Mucosa of rectum (tissue), 2 donors: Measurements from ENCODE around the gene XIAP.
"Not testable (repeated sequence)": the region's sequence is repeated elsewhere in the genome, so short reads cannot be mapped to it uniquely, and the experiment has no call there.

ENCODE experiments used
- H3K27ac ChIP-seq, 2 donors: one replicate each; pipeline ENCODE4 v1.7.0; 2013; ENCODE audit warnings: inconsistent platforms in 2 of 2, low read depth in 2 of 2, low read length in 2 of 2
- H3K27me3 ChIP-seq, 2 donors: one replicate each; pipeline ENCODE4 v1.7.0; 2013; ENCODE audit warnings: low read length in 2 of 2; ENCODE audit not compliant: control insufficient read depth in 2 of 2, insufficient read depth in 2 of 2
- H3K36me3 ChIP-seq, 2 donors: one replicate each; pipeline ENCODE4 v1.7.0; 2013; ENCODE audit warnings: low read length in 2 of 2; ENCODE audit not compliant: control insufficient read depth in 2 of 2, insufficient read depth in 2 of 2
- H3K4me1 ChIP-seq, 2 donors: one replicate each; pipeline ENCODE4 v1.7.0; 2013; ENCODE audit warnings: low read length in 2 of 2, mild to moderate bottlenecking in 1 of 2; ENCODE audit not compliant: control insufficient read depth in 2 of 2, insufficient read depth in 2 of 2
- H3K4me3 ChIP-seq, 2 donors: one replicate each; pipeline ENCODE4 v1.7.0; 2013; ENCODE audit warnings: low read length in 2 of 2
- H3K9ac ChIP-seq, 2 donors: one replicate each; pipeline ENCODE4 v1.7.0; 2013; ENCODE audit warnings: low read length in 2 of 2, low read depth in 1 of 2, mild to moderate bottlenecking in 1 of 2
- H3K9me3 ChIP-seq, 2 donors: one replicate each; pipeline ENCODE4 v1.7.0; 2013; ENCODE audit warnings: low read length in 2 of 2; ENCODE audit not compliant: control insufficient read depth in 2 of 2
- donor health status: healthy.
- donor health status: Normal muscosa, but diverticular disease.

Gene XIAP

GRCh38 chrX:123835661-123836371 is 24.0 kb upstream of the XIAP start:
- Histone ChIP-seq H3K27ac (peak overlapping the region in 1 of 2 donors; percentile 30), H3K36me3 (no peaks in the 10 kb centered on the region), H3K4me3 (no peak overlapping the region), H3K4me1 (peaks cover 0 to 3% of the 10 kb centered on the region in 2 donors), H3K9ac (no peak overlapping the region), H3K27me3 (no peaks in the 10 kb centered on the region), H3K9me3 (no peaks in the 10 kb centered on the region)

GRCh38 chrX:123845129-123845528 is 14.7 kb upstream of the XIAP start:
- not testable (repeated sequence) for H3K4me3 ChIP-seq, H3K9ac ChIP-seq, H3K27me3 ChIP-seq, H3K4me1 ChIP-seq, H3K36me3 ChIP-seq, H3K27ac ChIP-seq, H3K9me3 ChIP-seq

GRCh38 chrX:123846577-123847038 is 13.2 kb upstream of the XIAP start:
- Histone ChIP-seq H3K36me3 (no peaks in the 10 kb centered on the region), H3K9ac (no peak overlapping the region), H3K27me3 (no peaks in the 10 kb centered on the region), H3K27ac (no peak overlapping the region), H3K4me1 (peaks cover 0 to 2% of the 10 kb centered on the region in 2 donors), H3K4me3 (no peak overlapping the region), H3K9me3 (no peaks in the 10 kb centered on the region)

DNA sequence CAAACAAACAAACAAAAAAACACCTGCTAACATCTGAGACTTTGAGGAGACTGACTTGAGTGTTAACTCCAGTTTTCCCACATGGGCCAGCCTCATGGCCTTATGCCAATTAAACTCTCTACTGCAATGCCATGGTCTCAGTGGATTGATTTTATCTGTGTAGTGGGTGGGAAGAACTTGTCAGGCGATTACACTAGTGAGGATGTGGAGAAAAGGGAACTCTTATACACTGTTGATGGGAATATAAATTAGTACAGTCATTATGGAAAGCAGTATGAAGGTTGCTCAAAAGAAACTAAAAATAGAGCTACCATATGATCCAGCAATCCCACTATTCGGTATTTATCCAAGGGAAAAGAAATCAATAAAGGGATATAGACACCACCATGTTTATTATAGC is 12.8 kb upstream of the XIAP start:
- no peaks in the 10 kb centered on the region for H3K27me3 ChIP-seq
- H3K4me3 ChIP-seq = no peak overlapping the region
- no peak overlapping the region for H3K27ac ChIP-seq
- no peak overlapping the region for H3K9ac ChIP-seq
- H3K36me3 ChIP-seq = no peaks in the 10 kb centered on the region
- H3K9me3 ChIP-seq = no peaks in the 10 kb centered on the region
- H3K4me1 ChIP-seq = peaks cover 0 to 2% of the 10 kb centered on the region in 2 donors

- Histone ChIP-seq H3K9ac (no peak overlapping the region), H3K4me1 (peaks cover 0 to 2% of the 10 kb centered on the region in 2 donors)
These were observed 10.8 kb upstream of the XIAP start for GRCh38 chrX:123849096-123849495.

DNA sequence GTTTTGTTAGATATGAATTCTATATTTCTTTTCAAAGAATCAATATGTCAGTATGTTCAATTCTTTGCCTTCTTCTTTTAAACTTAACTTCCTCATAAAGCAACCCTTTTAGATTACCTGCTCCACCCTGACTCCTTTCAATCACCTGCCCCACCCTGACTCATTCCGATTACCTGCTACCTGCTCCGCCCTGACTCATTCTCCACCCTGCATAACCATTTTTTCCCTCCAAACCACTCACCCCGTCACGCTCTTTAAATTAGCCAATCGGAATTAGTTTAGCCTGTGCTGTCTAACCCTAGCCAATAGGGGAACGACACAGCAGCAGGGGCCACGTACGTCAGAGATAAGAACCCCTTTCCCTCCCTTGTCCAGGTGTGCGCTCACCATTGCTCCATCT is 9.9 kb upstream of the XIAP start:
- H3K9me3 ChIP-seq, H3K9ac ChIP-seq, H3K4me1 ChIP-seq, H3K4me3 ChIP-seq, H3K27me3 ChIP-seq, H3K36me3 ChIP-seq: not testable (repeated sequence)
- H3K27ac ChIP-seq = peak overlapping the region in 1 of 2 donors; percentile 44

More at GRCh38 chrX:123849096-123849495, 10.8 kb upstream of the XIAP start:
- Histone ChIP-seq H3K9me3 (no peaks in the 10 kb centered on the region), H3K4me3 (no peak overlapping the region), H3K27ac (no peak overlapping the region), H3K27me3 (no peaks in the 10 kb centered on the region), H3K36me3 (no peaks in the 10 kb centered on the region)

- H3K36me3 ChIP-seq = no peaks in the 10 kb centered on the region
- H3K9me3 ChIP-seq = no peaks in the 10 kb centered on the region
- H3K27me3 ChIP-seq = no peaks in the 10 kb centered on the region
- H3K4me1 ChIP-seq = peaks cover 0 to 2% of the 10 kb centered on the region in 2 donors
- no peak overlapping the region for H3K4me3 ChIP-seq
- no peak overlapping the region for H3K9ac ChIP-seq
- H3K27ac ChIP-seq = no peak overlapping the region
These were observed 8.8 kb upstream of the XIAP start for GRCh38 chrX:123851079-123851478.

DNA sequence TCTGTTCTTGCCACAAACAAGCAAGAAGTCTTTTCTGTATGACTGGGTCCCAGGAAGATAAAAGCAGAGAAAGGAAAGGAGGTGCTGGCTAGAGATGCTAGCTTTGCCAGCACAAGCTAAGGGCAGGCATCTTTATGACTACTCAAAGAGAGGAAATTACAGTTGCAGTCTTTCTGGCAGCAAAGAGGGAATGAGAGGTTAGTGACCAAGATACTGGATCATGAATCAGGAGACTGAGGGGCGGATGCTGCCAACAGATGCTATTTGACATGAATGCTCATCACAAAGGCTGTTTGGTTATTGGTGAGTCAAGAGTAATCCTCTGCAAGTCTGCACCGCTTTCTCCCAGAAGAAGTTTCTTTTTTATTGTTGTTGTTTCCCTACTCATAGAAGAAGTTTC is 5.5 kb upstream of the XIAP start:
- Histone ChIP-seq H3K27me3 (no peaks in the 10 kb centered on the region), H3K36me3 (no peaks in the 10 kb centered on the region), H3K9ac (no peak overlapping the region), H3K9me3 (no peaks in the 10 kb centered on the region), H3K4me1 (peaks cover 0 to 5% of the 10 kb centered on the region in 2 donors), H3K4me3 (no peak overlapping the region), H3K27ac (no peak overlapping the region)

DNA sequence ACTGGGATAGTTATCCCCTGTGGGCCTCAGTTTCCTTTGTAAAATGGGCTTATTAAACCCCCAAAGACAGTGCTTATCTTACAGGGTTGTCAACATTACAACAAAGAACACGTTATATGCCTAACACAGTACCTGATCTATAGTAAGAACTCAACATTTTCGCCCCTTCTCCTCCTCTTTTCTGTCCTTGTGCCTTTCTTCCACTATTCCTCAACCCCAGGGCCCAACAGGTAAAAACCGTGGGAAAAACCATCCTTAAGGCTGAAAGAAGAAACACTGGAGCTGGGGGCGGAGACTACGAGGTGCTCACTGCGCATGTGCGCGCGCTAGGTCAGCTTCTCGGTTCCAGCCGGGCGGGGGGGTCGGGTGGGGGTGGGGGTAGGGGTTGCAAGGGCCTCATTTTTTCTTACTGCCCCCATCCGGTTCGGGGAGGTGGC is 426 bp upstream of the XIAP start:
- Histone ChIP-seq H3K27me3 (no peaks in the 10 kb centered on the region), H3K27ac (peak overlapping the region; percentile 96 to 97), H3K4me1 (peaks cover 0 to 2% of the 10 kb centered on the region in 2 donors), H3K4me3 (peak overlapping the region; percentile 76 to 83), H3K9ac (peak overlapping the region; percentile 77 to 87), H3K9me3 (no peaks in the 10 kb centered on the region), H3K36me3 (no peaks in the 10 kb centered on the region)

DNA sequence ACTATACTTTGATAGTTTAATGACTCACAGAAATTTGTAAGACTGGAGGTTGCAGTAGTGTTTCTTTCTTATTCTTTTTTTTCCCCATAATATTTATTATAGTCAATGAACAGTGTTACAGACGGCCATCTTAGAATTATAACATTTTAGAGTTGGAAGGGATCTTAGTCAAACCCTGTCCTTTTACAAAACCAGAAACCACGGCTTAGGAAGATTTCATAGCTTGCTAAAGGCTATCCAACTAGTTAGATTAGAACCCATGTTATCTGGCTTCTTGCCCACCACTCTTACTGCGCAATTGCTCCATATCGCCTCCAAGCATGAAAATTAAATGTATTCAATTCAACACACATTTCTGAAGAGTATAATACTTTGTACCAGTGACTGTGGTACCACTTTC is 1.1 kb downstream of the XIAP start:
- H3K4me3 ChIP-seq = peak overlapping the region; percentile 76 to 83
- H3K27me3 ChIP-seq = no peaks in the 10 kb centered on the region
- no peaks in the 10 kb centered on the region for H3K9me3 ChIP-seq
- peak overlapping the region; percentile 96 to 97 for H3K27ac ChIP-seq
- peak overlapping the region; percentile 77 to 87 for H3K9ac ChIP-seq
- H3K4me1 ChIP-seq = peaks cover 0 to 2% of the 10 kb centered on the region in 2 donors
- H3K36me3 ChIP-seq = no peaks in the 10 kb centered on the region
